Type B pancreatic cell (in vitro differentiated cells): ENCODE results near the gene FRAS1. TPM values are rescaled to one million over a fixed set of nuclear protein-coding genes. Genes with fewer than 3 reads are reported as not detected.

Source experiments
- DNase-seq: peaks from one replicate; pipeline ENCODE4 v3.0.0; 2021; ENCODE audit warnings: mixed read lengths; ENCODE audit not compliant: unreplicated experiment; ENCODE audit errors: extremely low spot score
- H3K27ac Mint-ChIP-seq: 2 replicates; pipeline ENCODE4 v1.8.0; 2021; ENCODE audit warnings: mild to moderate bottlenecking, mixed read lengths
- H3K27me3 Mint-ChIP-seq: 2 replicates; pipeline ENCODE4 v1.8.0; 2021; ENCODE audit warnings: mixed read lengths
- H3K36me3 Mint-ChIP-seq: 2 replicates; pipeline ENCODE4 v1.8.0; 2021; ENCODE audit warnings: mixed read lengths
- H3K4me1 Mint-ChIP-seq: one replicate; pipeline ENCODE4 v1.8.0; 2021; ENCODE audit warnings: mixed read lengths; ENCODE audit not compliant: unreplicated experiment
- H3K4me3 Mint-ChIP-seq: 2 replicates; pipeline ENCODE4 v1.8.0; 2021; ENCODE audit warnings: mild to moderate bottlenecking, mixed read lengths
- H3K9me3 Mint-ChIP-seq: 2 replicates; pipeline ENCODE4 v1.8.0; 2021; ENCODE audit warnings: mixed read lengths
- CTCF ChIP-seq: fragments of 200-600 bp; sonication (generic); conservative IDR thresholded peaks from 2 replicates; pipeline ENCODE4 v1.5.0; 2021; ENCODE audit warnings: antibody characterized with exemption, mild to moderate bottlenecking
- total RNA-seq: library from RNA; stranded (reverse); gene quantifications from 2 replicates; pipeline ENCODE4 v1.2.1, GENCODE V29; 2021; ENCODE audit warnings: low replicate concordance

Gene FRAS1
- total RNA-seq, 1 donor from 2014 or later: 37.7 TPM

- no peaks in the 10 kb centered on the region for H3K9me3 Mint-ChIP-seq
- peaks cover 31% of the 10 kb centered on the region for H3K4me1 Mint-ChIP-seq
- TF ChIP-seq CTCF: no peak
- H3K36me3 Mint-ChIP-seq: peaks cover 20% of the 10 kb centered on the region
- DNase-seq: no peak
- H3K4me3 Mint-ChIP-seq: no peak overlapping the region
- H3K27ac Mint-ChIP-seq: peak overlapping the region; percentile 61
- no peaks in the 10 kb centered on the region for H3K27me3 Mint-ChIP-seq
These were observed 253.1 kb downstream of the FRAS1 start for GRCh38 chr4:78310007-78310739.

DNA sequence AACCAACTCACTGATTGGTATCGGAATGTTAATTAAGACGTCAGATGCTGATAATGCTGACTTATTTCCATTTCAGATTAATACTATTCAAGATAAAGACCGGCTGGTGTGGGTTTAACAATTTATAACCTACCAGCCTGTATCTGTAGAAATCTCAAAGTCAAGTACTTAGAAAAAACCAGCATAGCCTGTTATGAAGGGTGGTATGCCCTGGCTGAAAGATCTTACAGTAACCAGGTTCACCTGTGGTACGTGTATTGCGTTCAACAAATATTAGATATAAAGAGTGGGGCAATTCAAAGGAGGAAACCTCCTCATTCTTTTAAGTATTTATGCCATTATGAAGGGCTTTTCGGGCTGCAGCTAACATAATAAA lies 253.6 kb downstream of the FRAS1 start:
- no peak for TF ChIP-seq CTCF
- no peak overlapping the region for H3K4me3 Mint-ChIP-seq
- peaks cover 31% of the 10 kb centered on the region for H3K4me1 Mint-ChIP-seq
- no peaks in the 10 kb centered on the region for H3K27me3 Mint-ChIP-seq
- H3K9me3 Mint-ChIP-seq: no peaks in the 10 kb centered on the region
- peaks cover 23% of the 10 kb centered on the region for H3K36me3 Mint-ChIP-seq
- no peak for DNase-seq
- no peak overlapping the region for H3K27ac Mint-ChIP-seq

- Mint-ChIP-seq H3K27me3 (no peaks in the 10 kb centered on the region), H3K27ac (no peak overlapping the region), H3K4me1 (peaks cover 31% of the 10 kb centered on the region), H3K4me3 (no peak overlapping the region), H3K36me3 (peaks cover 26% of the 10 kb centered on the region), H3K9me3 (no peaks in the 10 kb centered on the region)
- DNase-seq: no peak
- no peak for TF ChIP-seq CTCF
These were observed 254.2 kb downstream of the FRAS1 start for GRCh38 chr4:78311306-78311705.

DNA sequence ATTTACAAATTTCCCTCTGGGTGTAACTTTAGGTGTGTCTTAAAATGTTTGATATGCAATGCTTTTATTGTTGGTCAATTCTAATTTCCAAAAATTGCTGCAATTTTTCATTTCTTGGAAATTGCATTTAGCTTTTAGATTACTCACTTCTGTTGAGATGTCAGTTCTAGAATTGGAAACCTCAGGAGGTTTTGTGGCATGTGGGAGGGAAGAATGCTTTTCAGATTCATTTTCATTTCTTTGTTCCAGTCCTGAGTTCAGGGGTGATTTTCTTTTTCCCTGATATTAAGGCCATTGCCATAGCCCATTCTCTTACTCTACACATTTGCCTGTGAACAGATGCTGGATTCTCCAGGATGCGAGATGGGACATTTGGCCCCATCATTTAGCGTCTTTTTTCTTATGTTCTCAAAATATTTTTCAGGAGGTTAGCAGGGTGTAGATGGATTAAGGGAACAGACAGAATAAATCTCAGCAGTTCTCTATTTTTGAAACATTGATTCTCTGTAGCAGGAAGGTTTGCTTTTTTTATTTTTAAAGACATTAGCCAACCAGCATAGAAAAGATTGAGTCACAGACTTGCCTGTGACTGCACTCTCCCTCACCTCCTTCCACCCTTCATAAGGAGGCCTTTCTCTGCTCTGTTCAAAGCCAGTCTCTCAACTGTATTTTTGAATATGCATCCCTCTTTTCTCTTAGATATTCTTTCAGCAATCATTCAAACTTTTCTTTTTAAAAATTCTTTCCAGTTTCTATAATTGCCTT lies 256.0 kb downstream of the FRAS1 start:
- no peak for DNase-seq
- TF ChIP-seq CTCF: no peak
- H3K27ac Mint-ChIP-seq: no peak overlapping the region
- H3K4me1 Mint-ChIP-seq: peaks cover 31% of the 10 kb centered on the region
- no peaks in the 10 kb centered on the region for H3K27me3 Mint-ChIP-seq
- H3K9me3 Mint-ChIP-seq: no peaks in the 10 kb centered on the region
- no peak overlapping the region for H3K4me3 Mint-ChIP-seq
- peaks cover 31% of the 10 kb centered on the region for H3K36me3 Mint-ChIP-seq

GRCh38 chr4:78313754-78314120 lies 256.6 kb downstream of the FRAS1 start:
- no peak for TF ChIP-seq CTCF
- H3K9me3 Mint-ChIP-seq: no peaks in the 10 kb centered on the region
- peaks cover 31% of the 10 kb centered on the region for H3K4me1 Mint-ChIP-seq
- peaks cover 32% of the 10 kb centered on the region for H3K36me3 Mint-ChIP-seq
- H3K4me3 Mint-ChIP-seq: no peak overlapping the region
- no peak overlapping the region for H3K27ac Mint-ChIP-seq
- no peak for DNase-seq
- no peaks in the 10 kb centered on the region for H3K27me3 Mint-ChIP-seq
